ENCODE results near the gene MAP4K5. TPM values are rescaled to one million over a fixed set of nuclear protein-coding genes. Genes with fewer than 3 reads are reported as not detected.
"Not testable (repeated sequence)": the region's sequence is repeated elsewhere in the genome, so short reads cannot be mapped to it uniquely, and the experiment has no call there.

Gene MAP4K5
- total and polyA plus RNA-seq, 4 donors = 55.5 to 91.3 (median 66.7) TPM

DNA sequence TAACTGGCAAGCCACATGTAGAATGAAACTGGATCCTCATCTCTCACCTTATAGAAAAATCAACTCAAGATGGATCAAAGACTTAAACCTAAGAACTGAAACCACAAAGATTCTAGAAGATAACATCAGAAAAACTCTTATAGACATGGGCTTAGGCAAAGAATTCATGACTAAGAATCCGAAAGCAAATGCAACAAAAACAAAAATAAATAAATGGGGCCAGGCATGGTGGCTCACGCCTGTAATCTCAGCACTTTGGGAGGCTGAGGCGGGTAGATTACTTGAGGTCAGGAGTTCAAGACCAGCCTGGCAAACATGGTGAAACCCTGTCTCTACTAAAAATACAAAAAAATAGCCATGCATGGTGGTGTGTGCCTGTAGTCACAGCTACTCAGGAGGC is 20.4 kb upstream of the MAP4K5 start:
- H3K36me3 ChIP-seq (ENCODE audit: control insufficient read depth, insufficient read depth, low read length); H3K27ac ChIP-seq (ENCODE audit: low read depth, low read length); DNase-seq (ENCODE audit: low read depth in 4 of 6, low spot score in 6 of 6); H3K9me3 ChIP-seq (ENCODE audit: control insufficient read depth, insufficient read depth, low read length); H3K27me3 ChIP-seq (ENCODE audit: control insufficient read depth, insufficient read depth, low read length); H3K4me1 ChIP-seq (ENCODE audit: control insufficient read depth, insufficient read depth, low read length); H3K4me3 ChIP-seq (ENCODE audit: low read depth, low read length): not testable (repeated sequence)
- WGBS (ENCODE audit: insufficient coverage) = no CpG with 5 or more reads among the region's 3 CpGs

DNA sequence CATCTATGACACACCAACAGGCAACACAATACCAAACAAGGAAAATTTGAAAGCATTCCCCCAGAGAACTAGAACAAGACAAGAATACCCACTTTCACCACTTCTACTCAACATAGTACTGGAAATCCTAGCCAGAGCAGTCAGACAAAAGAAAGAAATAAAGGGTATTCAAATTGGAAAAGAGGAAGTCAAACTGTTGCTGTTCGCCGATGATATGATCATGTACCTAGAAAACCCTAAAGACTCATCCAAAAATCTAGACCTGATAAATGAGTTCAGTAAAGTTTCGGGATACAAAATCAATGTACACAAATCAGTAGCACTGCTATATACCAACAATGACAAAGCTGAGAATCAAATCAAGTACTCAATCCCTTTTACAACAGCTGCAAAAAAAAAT is 19.5 kb upstream of the MAP4K5 start:
- Histone ChIP-seq H3K9me3 (ENCODE audit: control insufficient read depth, insufficient read depth, low read length) (no peaks in the 10 kb centered on the region), H3K4me1 (ENCODE audit: control insufficient read depth, insufficient read depth, low read length) (no peaks in the 10 kb centered on the region), H3K4me3 (ENCODE audit: low read depth, low read length) (no peak overlapping the region), H3K36me3 (ENCODE audit: control insufficient read depth, insufficient read depth, low read length) (no peaks in the 10 kb centered on the region), H3K27ac (ENCODE audit: low read depth, low read length) (no peak overlapping the region), H3K27me3 (ENCODE audit: control insufficient read depth, insufficient read depth, low read length) (no peaks in the 10 kb centered on the region)
- WGBS (ENCODE audit: insufficient coverage) = no CpG with 5 or more reads among the region's 3 CpGs
- no peak for DNase-seq (ENCODE audit: low read depth in 4 of 6, low spot score in 6 of 6)

DNA sequence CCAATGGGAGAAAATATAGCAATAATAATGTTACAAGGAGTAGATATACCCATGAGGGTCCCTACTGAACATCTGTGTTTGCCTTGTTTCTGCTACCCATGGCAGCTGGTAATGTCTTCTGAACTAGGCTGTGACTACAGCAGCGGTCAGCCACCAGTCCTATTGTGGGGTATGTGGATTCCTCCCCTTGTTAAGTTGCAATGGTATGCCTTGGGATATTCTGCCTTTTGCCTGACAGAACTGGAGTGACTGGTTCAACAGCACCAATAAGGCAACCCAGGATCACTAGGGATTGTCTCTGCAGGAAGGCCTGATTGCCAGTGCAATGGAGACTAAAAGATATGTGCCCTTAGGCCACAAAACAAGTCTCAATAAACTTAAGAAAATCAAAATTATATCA is 17.9 kb upstream of the MAP4K5 start:
- no peaks in the 10 kb centered on the region for H3K36me3 ChIP-seq (ENCODE audit: control insufficient read depth, insufficient read depth, low read length)
- H3K9me3 ChIP-seq (ENCODE audit: control insufficient read depth, insufficient read depth, low read length) = no peaks in the 10 kb centered on the region
- no peaks in the 10 kb centered on the region for H3K27me3 ChIP-seq (ENCODE audit: control insufficient read depth, insufficient read depth, low read length)
- WGBS (ENCODE audit: insufficient coverage) = 100% methylated on average over 1 of the region's 1 CpG
- no peak overlapping the region for H3K4me3 ChIP-seq (ENCODE audit: low read depth, low read length)
- DNase-seq (ENCODE audit: low read depth in 4 of 6, low spot score in 6 of 6) = no peak
- H3K27ac ChIP-seq (ENCODE audit: low read depth, low read length) = no peak overlapping the region
- H3K4me1 ChIP-seq (ENCODE audit: control insufficient read depth, insufficient read depth, low read length) = no peaks in the 10 kb centered on the region

DNA sequence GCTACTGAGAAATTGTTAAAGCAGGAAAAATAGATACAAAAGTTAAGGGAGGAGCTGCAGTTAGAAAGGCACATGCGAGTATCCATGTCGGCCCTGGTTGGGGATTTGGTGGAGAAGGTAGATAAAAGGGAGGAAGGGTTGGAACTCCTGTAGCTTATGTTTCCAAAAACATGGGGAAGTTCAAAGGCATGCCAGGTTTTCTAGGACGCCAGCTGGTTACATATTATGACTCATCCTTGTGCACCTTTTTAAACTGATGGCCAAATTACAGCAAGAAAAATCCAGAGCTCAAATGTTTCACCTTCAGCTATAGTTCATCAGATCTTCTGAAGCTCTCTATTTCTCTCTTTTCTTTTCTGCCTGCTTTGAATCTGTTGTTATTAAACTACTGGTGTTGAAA is 13.2 kb upstream of the MAP4K5 start:
- WGBS (ENCODE audit: insufficient coverage) = 73% methylated on average over 2 of the region's 3 CpGs
- Histone ChIP-seq H3K27me3 (ENCODE audit: control insufficient read depth, insufficient read depth, low read length) (no peaks in the 10 kb centered on the region), H3K36me3 (ENCODE audit: control insufficient read depth, insufficient read depth, low read length) (no peaks in the 10 kb centered on the region), H3K4me1 (ENCODE audit: control insufficient read depth, insufficient read depth, low read length) (no peaks in the 10 kb centered on the region), H3K9me3 (ENCODE audit: control insufficient read depth, insufficient read depth, low read length) (no peaks in the 10 kb centered on the region), H3K4me3 (ENCODE audit: low read depth, low read length) (no peak overlapping the region), H3K27ac (ENCODE audit: low read depth, low read length) (no peak overlapping the region)
- DNase-seq (ENCODE audit: low read depth in 4 of 6, low spot score in 6 of 6) = no peak

DNA sequence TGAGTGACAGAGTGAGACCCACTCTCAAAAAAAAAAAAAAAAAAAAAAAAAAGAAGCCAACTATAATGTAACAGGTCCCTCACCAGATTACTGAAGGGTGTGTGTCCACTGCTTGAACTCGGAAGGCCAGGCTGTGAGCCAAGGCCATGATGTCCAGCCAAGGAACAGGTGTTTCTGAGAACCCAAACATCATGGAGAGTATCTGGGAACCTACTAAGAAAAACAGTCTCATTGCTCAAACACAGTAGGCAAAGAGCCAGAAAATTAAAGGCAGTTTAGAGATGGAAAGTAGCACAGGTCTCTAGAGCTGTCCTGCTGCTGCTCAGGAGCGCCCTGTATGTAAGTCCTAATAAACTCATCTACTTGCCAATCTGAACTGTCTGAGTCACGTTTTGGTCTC is 12.5 kb upstream of the MAP4K5 start:
- DNase-seq (ENCODE audit: low read depth in 4 of 6, low spot score in 6 of 6) = no peak
- no peaks in the 10 kb centered on the region for H3K27me3 ChIP-seq (ENCODE audit: control insufficient read depth, insufficient read depth, low read length)
- 75% methylated on average over 2 of the region's 3 CpGs for WGBS (ENCODE audit: insufficient coverage)
- no peaks in the 10 kb centered on the region for H3K36me3 ChIP-seq (ENCODE audit: control insufficient read depth, insufficient read depth, low read length)
- no peaks in the 10 kb centered on the region for H3K4me1 ChIP-seq (ENCODE audit: control insufficient read depth, insufficient read depth, low read length)
- H3K27ac ChIP-seq (ENCODE audit: low read depth, low read length) = no peak overlapping the region
- no peaks in the 10 kb centered on the region for H3K9me3 ChIP-seq (ENCODE audit: control insufficient read depth, insufficient read depth, low read length)
- H3K4me3 ChIP-seq (ENCODE audit: low read depth, low read length) = no peak overlapping the region

DNA sequence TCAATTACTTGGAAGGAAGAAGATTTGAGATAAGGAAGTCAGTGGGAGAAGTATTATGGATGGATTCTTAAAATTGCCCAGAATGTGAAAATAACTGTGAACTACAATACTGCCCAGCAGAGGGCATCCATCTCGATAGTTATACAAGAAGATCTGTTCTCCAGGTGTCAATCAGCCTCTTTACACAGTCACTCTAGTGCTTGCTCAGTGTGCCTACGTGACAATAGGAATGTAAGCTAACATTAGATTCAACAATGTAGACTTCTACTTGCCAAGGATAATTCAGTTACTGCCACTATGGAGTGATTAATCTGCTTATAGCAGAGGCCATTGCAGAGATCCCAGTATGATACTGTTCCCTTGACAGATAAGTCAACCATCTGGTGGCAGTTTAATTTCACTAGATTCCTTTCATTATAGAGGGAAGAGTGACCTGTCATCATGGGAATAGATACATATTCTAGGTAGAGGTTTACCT is 10.6 kb upstream of the MAP4K5 start:
- DNase-seq (ENCODE audit: low read depth in 4 of 6, low spot score in 6 of 6) = peak in 2 of 6 donors; percentile 58 to 76
- Histone ChIP-seq H3K4me1 (ENCODE audit: control insufficient read depth, insufficient read depth, low read length) (no peaks in the 10 kb centered on the region), H3K27me3 (ENCODE audit: control insufficient read depth, insufficient read depth, low read length) (no peaks in the 10 kb centered on the region), H3K9me3 (ENCODE audit: control insufficient read depth, insufficient read depth, low read length) (no peaks in the 10 kb centered on the region), H3K27ac (ENCODE audit: low read depth, low read length) (no peak overlapping the region), H3K36me3 (ENCODE audit: control insufficient read depth, insufficient read depth, low read length) (no peaks in the 10 kb centered on the region), H3K4me3 (ENCODE audit: low read depth, low read length) (no peak overlapping the region)
- WGBS (ENCODE audit: insufficient coverage) = no CpG with 5 or more reads among the region's 2 CpGs

DNA sequence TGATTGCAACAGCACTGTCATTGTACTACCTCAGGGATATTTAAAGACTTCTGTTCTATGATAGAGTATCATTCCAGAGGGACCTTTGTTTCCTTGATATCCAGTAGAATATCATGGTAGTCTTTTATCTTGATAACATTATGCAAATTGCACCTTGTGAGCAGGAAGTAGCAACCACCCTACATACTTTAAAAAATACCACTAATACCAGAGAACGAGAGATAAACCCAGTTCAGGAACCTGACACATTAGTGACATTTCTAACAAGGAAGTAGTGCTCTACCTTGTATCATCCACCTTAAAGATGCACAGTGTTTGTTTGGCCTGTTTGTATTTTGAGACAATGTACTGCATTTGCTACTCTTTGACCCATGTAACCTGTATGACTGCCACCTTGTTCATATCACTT is 8.8 kb upstream of the MAP4K5 start:
- H3K4me1 ChIP-seq (ENCODE audit: control insufficient read depth, insufficient read depth, low read length) = no peaks in the 10 kb centered on the region
- no CpG with 5 or more reads among the region's 1 CpG for WGBS (ENCODE audit: insufficient coverage)
- H3K36me3 ChIP-seq (ENCODE audit: control insufficient read depth, insufficient read depth, low read length) = no peaks in the 10 kb centered on the region
- peaks cover 6% of the 10 kb centered on the region for H3K9me3 ChIP-seq (ENCODE audit: control insufficient read depth, insufficient read depth, low read length)
- no peak overlapping the region for H3K4me3 ChIP-seq (ENCODE audit: low read depth, low read length)
- no peak for DNase-seq (ENCODE audit: low read depth in 4 of 6, low spot score in 6 of 6)
- H3K27ac ChIP-seq (ENCODE audit: low read depth, low read length) = no peak overlapping the region
- no peaks in the 10 kb centered on the region for H3K27me3 ChIP-seq (ENCODE audit: control insufficient read depth, insufficient read depth, low read length)

DNA sequence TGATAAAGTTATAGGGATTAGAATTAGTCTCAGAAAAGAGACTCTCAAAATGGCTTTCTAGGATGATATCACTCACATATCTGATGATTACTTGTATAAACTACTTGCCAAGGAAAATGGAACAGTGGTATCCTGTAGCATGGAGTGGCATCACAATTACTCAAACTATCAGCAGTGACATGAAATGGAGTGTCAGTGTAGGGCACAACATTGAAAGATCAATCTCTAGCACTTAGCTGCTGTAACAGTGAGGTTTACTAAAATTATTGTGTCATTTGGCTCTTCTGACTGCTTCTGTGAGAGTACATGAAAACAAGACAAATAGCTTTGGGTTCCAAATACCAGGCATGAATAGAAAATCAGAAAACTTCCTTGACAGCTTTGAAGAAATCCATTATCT is 6.7 kb upstream of the MAP4K5 start:
- H3K9me3 ChIP-seq (ENCODE audit: control insufficient read depth, insufficient read depth, low read length) = peaks cover 6% of the 10 kb centered on the region
- no peak for DNase-seq (ENCODE audit: low read depth in 4 of 6, low spot score in 6 of 6)
- no peak overlapping the region for H3K4me3 ChIP-seq (ENCODE audit: low read depth, low read length)
- no peaks in the 10 kb centered on the region for H3K36me3 ChIP-seq (ENCODE audit: control insufficient read depth, insufficient read depth, low read length)
- no peak overlapping the region for H3K27ac ChIP-seq (ENCODE audit: low read depth, low read length)
- H3K4me1 ChIP-seq (ENCODE audit: control insufficient read depth, insufficient read depth, low read length) = no peaks in the 10 kb centered on the region
- no peaks in the 10 kb centered on the region for H3K27me3 ChIP-seq (ENCODE audit: control insufficient read depth, insufficient read depth, low read length)

DNA sequence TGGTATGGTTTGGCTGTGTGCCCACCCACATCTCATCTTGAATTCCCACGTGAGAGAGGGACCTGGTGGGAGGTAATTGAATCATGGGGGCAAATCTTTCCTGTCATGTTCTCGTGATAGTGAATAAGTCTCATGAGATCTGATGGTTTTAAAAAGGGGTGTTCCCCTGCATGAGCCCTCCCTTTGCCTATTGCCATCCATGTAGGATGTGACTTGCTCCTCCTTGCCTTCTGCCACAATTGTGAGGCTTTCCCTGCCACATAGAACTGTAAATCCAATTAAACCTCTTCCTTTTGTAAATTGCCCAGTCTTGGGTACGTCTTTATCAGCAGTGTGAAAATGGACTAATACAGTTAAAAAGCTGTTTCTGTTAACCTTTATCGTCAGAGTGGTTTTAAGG is 5.7 kb upstream of the MAP4K5 start:
- not testable (repeated sequence) for H3K4me1 ChIP-seq (ENCODE audit: control insufficient read depth, insufficient read depth, low read length); H3K27ac ChIP-seq (ENCODE audit: low read depth, low read length); H3K27me3 ChIP-seq (ENCODE audit: control insufficient read depth, insufficient read depth, low read length); H3K36me3 ChIP-seq (ENCODE audit: control insufficient read depth, insufficient read depth, low read length); H3K9me3 ChIP-seq (ENCODE audit: control insufficient read depth, insufficient read depth, low read length); H3K4me3 ChIP-seq (ENCODE audit: low read depth, low read length); DNase-seq (ENCODE audit: low read depth in 4 of 6, low spot score in 6 of 6)
- no CpG with 5 or more reads among the region's 4 CpGs for WGBS (ENCODE audit: insufficient coverage)

DNA sequence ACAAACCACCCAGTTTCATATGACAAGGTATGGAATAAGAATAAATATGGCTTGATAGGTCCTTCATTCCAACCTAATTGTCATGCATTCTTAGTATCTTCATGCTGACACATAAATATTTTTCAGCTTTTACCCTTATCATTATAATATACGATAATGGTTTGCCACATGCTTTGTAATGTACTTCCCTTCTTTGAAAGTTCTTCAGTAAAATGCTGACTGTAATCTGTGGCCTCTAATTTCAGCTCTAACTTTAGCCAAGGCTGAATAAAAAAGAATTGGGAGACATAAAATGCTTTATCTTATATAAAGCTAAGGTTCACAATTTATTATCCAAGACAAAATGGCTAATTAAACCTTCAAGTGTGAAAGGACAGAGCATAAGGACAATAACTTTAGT is 2.6 kb upstream of the MAP4K5 start:
- H3K4me1 ChIP-seq (ENCODE audit: control insufficient read depth, insufficient read depth, low read length) = peaks cover 5% of the 10 kb centered on the region
- no peaks in the 10 kb centered on the region for H3K36me3 ChIP-seq (ENCODE audit: control insufficient read depth, insufficient read depth, low read length)
- WGBS (ENCODE audit: insufficient coverage) = no CpG with 5 or more reads among the region's 1 CpG
- DNase-seq (ENCODE audit: low read depth in 4 of 6, low spot score in 6 of 6) = no peak
- H3K27ac ChIP-seq (ENCODE audit: low read depth, low read length) = peak overlapping the region; percentile 92
- no peaks in the 10 kb centered on the region for H3K27me3 ChIP-seq (ENCODE audit: control insufficient read depth, insufficient read depth, low read length)
- peaks cover 6% of the 10 kb centered on the region for H3K9me3 ChIP-seq (ENCODE audit: control insufficient read depth, insufficient read depth, low read length)
- no peak overlapping the region for H3K4me3 ChIP-seq (ENCODE audit: low read depth, low read length)
